ENCODE results near the gene SH3RF1.

- TF ChIP-seq CTCF (IDR thresholded peaks at IDR 0.05) (no peak), POLR2A (IDR thresholded peaks at IDR 0.05) (no peak)
Observed at GRCh38 chr4:169106696-169107229, 164.0 kb downstream of the SH3RF1 start.
